Measurements from ENCODE around the gene TCF3. TPM values are rescaled to one million over a fixed set of nuclear protein-coding genes. Genes with fewer than 3 reads are reported as not detected.
"Not testable (repeated sequence)": the region's sequence is repeated elsewhere in the genome, so short reads cannot be mapped to it uniquely, and the experiment has no call there.

Gene TCF3
- total RNA-seq, 4 donors from 2014 or later = 23.4 to 299 (median 37.3) TPM

- no peak for TF ChIP-seq EP300 (IDR thresholded peaks at IDR 0.05)
- no peak for TF ChIP-seq POLR2A (IDR thresholded peaks at IDR 0.05)
- TF ChIP-seq CTCF (IDR thresholded peaks at IDR 0.05) = no peak
- H3K27ac ChIP-seq = no peak overlapping the region
- H3K27me3 ChIP-seq = peaks cover 5 to 98% of the 10 kb centered on the region in 2 donors
- no peak overlapping the region for H3K4me3 ChIP-seq
- no peak for DNase-seq (ENCODE audit: low spot score in 2 of 2)
- WGBS, 2 donors = 3 to 4% methylated on average over 15 to 17 of the region's 17 CpGs
- H3K4me1 ChIP-seq = peaks cover 0 to 43% (median 11%) of the 10 kb centered on the region in 4 donors
- no peaks in the 10 kb centered on the region for H3K36me3 ChIP-seq
- no peaks in the 10 kb centered on the region for H3K9me3 ChIP-seq
Measured at GRCh38 chr19:1671716-1672037, 19.3 kb upstream of the TCF3 start.

- H3K27me3 ChIP-seq = peaks cover 5 to 95% of the 10 kb centered on the region in 2 donors
- 50 to 51% methylated on average over 14 of the region's 14 CpGs for WGBS, 2 donors
- not testable (repeated sequence) for H3K36me3 ChIP-seq; DNase-seq (ENCODE audit: low spot score in 2 of 2); H3K4me3 ChIP-seq; H3K27ac ChIP-seq; H3K9me3 ChIP-seq
- H3K4me1 ChIP-seq = peaks cover 0 to 39% (median 11%) of the 10 kb centered on the region in 4 donors
Measured at GRCh38 chr19:1670747-1671146, 18.3 kb upstream of the TCF3 start.

- H3K4me3 ChIP-seq = peak overlapping the region in 1 of 4 donors; percentile 2
- 4 to 6% methylated on average over 18 to 21 of the region's 21 CpGs for WGBS, 2 donors
- H3K36me3 ChIP-seq = no peaks in the 10 kb centered on the region
- H3K4me1 ChIP-seq = peaks cover 0 to 36% (median 11%) of the 10 kb centered on the region in 4 donors
- no peaks in the 10 kb centered on the region for H3K9me3 ChIP-seq
- peaks cover 5 to 88% of the 10 kb centered on the region in 2 donors for H3K27me3 ChIP-seq
- no peak for TF ChIP-seq CTCF (IDR thresholded peaks at IDR 0.05)
- H3K27ac ChIP-seq = no peak overlapping the region
- no peak for DNase-seq (ENCODE audit: low spot score in 2 of 2)
Measured at GRCh38 chr19:1668486-1669270, 16.3 kb upstream of the TCF3 start.

- peaks cover 0 to 36% (median 11%) of the 10 kb centered on the region in 4 donors for H3K4me1 ChIP-seq
- no peak overlapping the region for H3K27ac ChIP-seq
- TF ChIP-seq EP300 (IDR thresholded peaks at IDR 0.05) = no peak
- 33 to 45% methylated on average over 2 of the region's 2 CpGs for WGBS, 2 donors
- no peaks in the 10 kb centered on the region for H3K36me3 ChIP-seq
- peaks cover 5 to 85% of the 10 kb centered on the region in 2 donors for H3K27me3 ChIP-seq
- no peak for DNase-seq (ENCODE audit: low spot score in 2 of 2)
- no peaks in the 10 kb centered on the region for H3K9me3 ChIP-seq
- H3K4me3 ChIP-seq = no peak overlapping the region
Measured at GRCh38 chr19:1668048-1668485, 15.7 kb upstream of the TCF3 start.

- peaks cover 0 to 70% of the 10 kb centered on the region in 2 donors for H3K27me3 ChIP-seq
- no peak overlapping the region for H3K27ac ChIP-seq
- H3K4me1 ChIP-seq = peaks cover 0 to 21% (median 9%) of the 10 kb centered on the region in 4 donors
- no peaks in the 10 kb centered on the region for H3K9me3 ChIP-seq
- TF ChIP-seq POLR2A (IDR thresholded peaks at IDR 0.05) (no peak), CTCF (IDR thresholded peaks at IDR 0.05) (no peak), EP300 (IDR thresholded peaks at IDR 0.05) (no peak)
- no peaks in the 10 kb centered on the region for H3K36me3 ChIP-seq
- no peak overlapping the region for H3K4me3 ChIP-seq
- 41 to 55% methylated on average over 11 to 12 of the region's 12 CpGs for WGBS, 2 donors
- no peak for DNase-seq (ENCODE audit: low spot score in 2 of 2)
Measured at GRCh38 chr19:1665565-1666047, 13.2 kb upstream of the TCF3 start.

- no peaks in the 10 kb centered on the region for H3K36me3 ChIP-seq
- H3K9me3 ChIP-seq = no peaks in the 10 kb centered on the region
- H3K4me3 ChIP-seq = no peak overlapping the region
- WGBS, 2 donors = 65 to 67% methylated on average over 10 to 13 of the region's 13 CpGs
- DNase-seq (ENCODE audit: low spot score in 2 of 2) = no peak
- H3K4me1 ChIP-seq = peaks cover 0 to 16% (median 7%) of the 10 kb centered on the region in 4 donors
- no peak overlapping the region for H3K27ac ChIP-seq
- peaks cover 0 to 54% of the 10 kb centered on the region in 2 donors for H3K27me3 ChIP-seq
- no peak for TF ChIP-seq EP300 (IDR thresholded peaks at IDR 0.05)
- TF ChIP-seq CTCF (IDR thresholded peaks at IDR 0.05) = no peak
Measured at GRCh38 chr19:1663852-1664251, 11.4 kb upstream of the TCF3 start.

- DNase-seq (ENCODE audit: low spot score in 2 of 2); H3K9me3 ChIP-seq; H3K36me3 ChIP-seq; H3K4me3 ChIP-seq; H3K27ac ChIP-seq: not testable (repeated sequence)
- H3K4me1 ChIP-seq = peaks cover 0 to 10% (median 4%) of the 10 kb centered on the region in 4 donors
- H3K27me3 ChIP-seq = peaks cover 0 to 49% of the 10 kb centered on the region in 2 donors
- 86 to 91% methylated on average over 7 of the region's 7 CpGs for WGBS, 2 donors
Measured at GRCh38 chr19:1663227-1663626, 10.8 kb upstream of the TCF3 start.

All from tibial nerve (tissue), 4 donors.